Adrenal gland (tissue), 5 donors: ENCODE data around the gene SMIM1.

Experiments used
- CTCF ChIP-seq, 6 experiments: fragments of 450-650 bp in 4 of 6; fragments of 200-600 bp in 2 of 6; sonication (generic) in 1 of 6; IDR thresholded peaks; 1 replicate in 5 of 6; 2 replicates in 1 of 6; pipeline versions ENCODE4 v1.5.1 to v1.8.0; 2016 to 2021; ENCODE audit warnings: antibody characterized with exemption in 6 of 6, mild to moderate bottlenecking in 2 of 6, moderate library complexity in 1 of 6
- POLR2A ChIP-seq, 2 donors: fragments of 450-650 bp; IDR thresholded peaks; one replicate each; pipeline ENCODE4 v1.6.1; 2017; ENCODE audit warnings: antibody characterized with exemption in 2 of 2, mild to moderate bottlenecking in 2 of 2, moderate library complexity in 1 of 2
- donor health status: DM: no; HTN: no; CAD: no.

GRCh38 chr1:3787745-3788605 lies 15.4 kb downstream of the SMIM1 start:
- no peak for TF ChIP-seq CTCF (IDR thresholded peaks at IDR 0.05)
- TF ChIP-seq POLR2A (IDR thresholded peaks at IDR 0.05), result no peak
